Fibroblast of skin of back (primary cell): ENCODE results near the gene FKBP10.
A peak's percentile ranks its signal among the peaks of the same experiment; 100 is the strongest.
"Not testable (repeated sequence)": the region's sequence is repeated elsewhere in the genome, so short reads cannot be mapped to it uniquely, and the experiment has no call there.

Source experiments
- DNase-seq: peaks from one replicate; pipeline ENCODE4 v3.0.0-alpha.2; 2013

The FKBP10 gene

GRCh38 chr17:41811549-41812380 is 1.0 kb upstream of the FKBP10 start, which contains the start of gene P3H4:
Gene P3H4 (minus strand): TSS chr17:41811949. CDS start chr17:41811915, 34 bp downstream.
- DNase-seq, result peak; percentile 81

- DNase-seq, result no peak
These were observed 412 bp downstream of the FKBP10 start for GRCh38 chr17:41813152-41813680.

GRCh38 chr17:41813699-41814124 is 908 bp downstream of the FKBP10 start:
- DNase-seq, result peak; percentile 34

- peak; percentile 13 for DNase-seq
These were observed 1.4 kb downstream of the FKBP10 start for GRCh38 chr17:41814195-41814594.

- DNase-seq, result no peak
These were observed 4.0 kb downstream of the FKBP10 start for GRCh38 chr17:41816637-41817320.

- DNase-seq, result no peak
These were observed 5.2 kb downstream of the FKBP10 start for GRCh38 chr17:41818024-41818423.

- DNase-seq, result no peak
These were observed 9.0 kb downstream of the FKBP10 start for GRCh38 chr17:41821776-41822175.

- DNase-seq, result no peak
These were observed 9.7 kb downstream of the FKBP10 start for GRCh38 chr17:41822216-41823140.

- no peak for DNase-seq
These were observed 10.3 kb downstream of the FKBP10 start for GRCh38 chr17:41823141-41823524.

GRCh38 chr17:41823580-41823979 is 10.8 kb downstream of the FKBP10 start:
- DNase-seq, result no peak

GRCh38 chr17:41824086-41824485 is 11.3 kb downstream of the FKBP10 start:
- no peak for DNase-seq

GRCh38 chr17:41825175-41825845 is 12.5 kb downstream of the FKBP10 start:
- no peak for DNase-seq

GRCh38 chr17:41829961-41830360 is 17.2 kb downstream of the FKBP10 start:
- DNase-seq, result not testable (repeated sequence)

GRCh38 chr17:41835214-41835799 is 22.5 kb downstream of the FKBP10 start:
- no peak for DNase-seq

- DNase-seq, result peak; percentile 67
These were observed 23.2 kb downstream of the FKBP10 start, which contains the start of gene NT5C3B for GRCh38 chr17:41835800-41836549. Gene NT5C3B (minus strand): TSS chr17:41836232. CDS start chr17:41836193, 39 bp downstream.

- peak; percentile 28 for DNase-seq
These were observed 23.9 kb downstream of the FKBP10 start for GRCh38 chr17:41836550-41837196.

- DNase-seq, result no peak
These were observed 25.1 kb downstream of the FKBP10 start, which contains the start of gene KLHL10 for GRCh38 chr17:41837761-41838538. Gene KLHL10 (plus strand): TSS chr17:41837825. CDS start chr17:41837933, 108 bp downstream.

GRCh38 chr17:41839448-41839847 is 26.6 kb downstream of the FKBP10 start:
- DNase-seq, result not testable (repeated sequence)

- not testable (repeated sequence) for DNase-seq
These were observed 28.0 kb downstream of the FKBP10 start for GRCh38 chr17:41840781-41841180.
